ENCODE data around the gene MSL1. TPM values are rescaled to one million over a fixed set of nuclear protein-coding genes. Genes with fewer than 3 reads are reported as not detected.

Gene MSL1
- total RNA-seq, 4 donors from 2014 or later: 69.3 to 166 (median 86.9) TPM

GRCh38 chr17:40084477-40084876 is 37.3 kb upstream of the MSL1 start:
- TF ChIP-seq CTCF (IDR thresholded peaks at IDR 0.05) (no peak), EP300 (IDR thresholded peaks at IDR 0.05) (no peak), POLR2A (IDR thresholded peaks at IDR 0.05) (no peak), POLR2AphosphoS5 (IDR thresholded peaks at IDR 0.05) (no peak)
- WGBS: 95% methylated on average over 14 of the region's 14 CpGs
- no peaks in the 10 kb centered on the region for H3K9me3 ChIP-seq
- H3K27me3 ChIP-seq: no peaks in the 10 kb centered on the region
- DNase-seq (ENCODE audit: low spot score in 2 of 2): no peak
- H3K27ac ChIP-seq: no peak overlapping the region
- peaks cover 74% of the 10 kb centered on the region for H3K36me3 ChIP-seq
- no peak overlapping the region for H3K4me3 ChIP-seq
- no peaks in the 10 kb centered on the region for H3K4me1 ChIP-seq

GRCh38 chr17:40086150-40087044 is 35.4 kb upstream of the MSL1 start:
- Histone ChIP-seq H3K36me3 (peaks cover 78% of the 10 kb centered on the region), H3K4me1 (peaks cover 6% of the 10 kb centered on the region), H3K4me3 (no peak overlapping the region), H3K27me3 (no peaks in the 10 kb centered on the region), H3K9me3 (no peaks in the 10 kb centered on the region), H3K27ac (peak overlapping the region; percentile 2)
- DNase-seq (ENCODE audit: low spot score in 2 of 2): no peak
- 71% methylated on average over 14 of the region's 17 CpGs for WGBS
- TF ChIP-seq CTCF (IDR thresholded peaks at IDR 0.05) (peak; percentile 73 to 74), POLR2AphosphoS5 (IDR thresholded peaks at IDR 0.05) (no peak)

- DNase-seq (ENCODE audit: low spot score in 2 of 2): no peak
- Histone ChIP-seq H3K9me3 (no peaks in the 10 kb centered on the region), H3K4me1 (peaks cover 14% of the 10 kb centered on the region), H3K36me3 (peaks cover 85% of the 10 kb centered on the region), H3K4me3 (no peak overlapping the region), H3K27ac (peak overlapping the region; percentile 2), H3K27me3 (no peaks in the 10 kb centered on the region)
- WGBS: 81% methylated on average over 6 of the region's 6 CpGs
- TF ChIP-seq EP300 (IDR thresholded peaks at IDR 0.05) (no peak), CTCF (IDR thresholded peaks at IDR 0.05) (no peak), POLR2A (IDR thresholded peaks at IDR 0.05) (no peak), POLR2AphosphoS5 (IDR thresholded peaks at IDR 0.05) (no peak)
These were observed 34.5 kb upstream of the MSL1 start for GRCh38 chr17:40087049-40087794.

- peak in 1 of 2 donors; percentile 59 for DNase-seq (ENCODE audit: low spot score in 2 of 2)
- TF ChIP-seq EP300 (IDR thresholded peaks at IDR 0.05) (no peak), POLR2AphosphoS5 (IDR thresholded peaks at IDR 0.05) (no peak), POLR2A (IDR thresholded peaks at IDR 0.05) (no peak), CTCF (IDR thresholded peaks at IDR 0.05) (no peak)
- peaks cover 23% of the 10 kb centered on the region for H3K4me1 ChIP-seq
- no peaks in the 10 kb centered on the region for H3K27me3 ChIP-seq
- 88% methylated on average over 26 of the region's 28 CpGs for WGBS
- H3K36me3 ChIP-seq: peaks cover 92% of the 10 kb centered on the region
- H3K27ac ChIP-seq: no peak overlapping the region
- H3K4me3 ChIP-seq: no peak overlapping the region
- H3K9me3 ChIP-seq: no peaks in the 10 kb centered on the region
These were observed 33.7 kb upstream of the MSL1 start for GRCh38 chr17:40087903-40088718.
